GM21786 (cell line): ENCODE results near the gene SETD1B.
"Not testable (repeated sequence)": the region's sequence is repeated elsewhere in the genome, so short reads cannot be mapped to it uniquely, and the experiment has no call there.

Experiments used
- ATAC-seq: cut with Tn5 transposase; IDR thresholded peaks from one replicate; pipeline ENCODE4 v1.9.1; 2021; ENCODE audit not compliant: unreplicated experiment

Gene SETD1B

GRCh38 chr12:121803861-121804416 lies at the start of gene SETD1B:
Gene SETD1B, plus strand, starts transcription at chr12:121804009. Its CDS starts 729 bp downstream, at chr12:121804738.
- no peak for ATAC-seq

DNA sequence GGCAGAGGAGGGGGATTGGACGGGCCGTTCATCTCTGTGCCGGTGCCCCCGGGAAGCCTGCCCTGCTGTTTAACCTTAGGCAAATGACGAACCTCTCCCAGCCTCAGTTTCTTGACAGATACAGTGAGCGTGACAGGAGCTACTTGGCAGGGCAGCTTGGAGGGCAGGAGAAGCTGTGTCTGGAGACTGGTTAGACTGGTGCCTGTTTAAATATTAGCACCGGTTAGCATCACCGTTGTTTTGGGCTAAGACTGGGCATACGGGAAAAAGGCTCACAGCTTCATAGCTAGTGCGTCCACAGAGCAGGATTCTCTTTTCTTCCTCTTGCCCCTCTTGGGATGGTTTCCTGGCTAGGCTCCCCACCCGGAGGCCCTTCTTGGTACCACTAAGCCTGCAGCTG lies 49.0 kb upstream of the SETD1B start:
- ATAC-seq, result no peak

- ATAC-seq, result no peak
Observed at GRCh38 chr12:121755591-121755990, 48.2 kb upstream of the SETD1B start.

DNA sequence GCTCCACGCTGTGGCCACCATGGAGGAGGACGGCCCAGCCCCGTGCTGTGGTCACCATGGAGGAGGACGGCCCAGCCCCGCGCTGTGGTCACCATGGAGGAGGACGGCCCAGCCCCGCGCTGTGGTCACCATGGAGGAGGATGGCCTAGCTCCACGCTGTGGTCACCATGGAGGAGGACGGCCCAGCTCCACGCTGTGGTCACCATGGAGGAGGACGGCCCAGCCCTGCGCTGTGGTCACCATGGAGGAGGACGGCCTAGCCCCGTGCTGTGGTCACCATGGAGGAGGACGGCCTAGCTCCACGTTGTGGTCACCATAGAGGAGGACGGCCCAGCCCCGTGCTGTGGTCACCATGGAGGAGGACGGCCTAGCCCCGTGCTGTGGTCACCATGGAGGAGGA lies 45.3 kb upstream of the SETD1B start:
- ATAC-seq, result not testable (repeated sequence)

GRCh38 chr12:121762269-121762668 lies 41.5 kb upstream of the SETD1B start:
- ATAC-seq, result no peak

GRCh38 chr12:121764808-121765207 lies 39.0 kb upstream of the SETD1B start:
- no peak for ATAC-seq

DNA sequence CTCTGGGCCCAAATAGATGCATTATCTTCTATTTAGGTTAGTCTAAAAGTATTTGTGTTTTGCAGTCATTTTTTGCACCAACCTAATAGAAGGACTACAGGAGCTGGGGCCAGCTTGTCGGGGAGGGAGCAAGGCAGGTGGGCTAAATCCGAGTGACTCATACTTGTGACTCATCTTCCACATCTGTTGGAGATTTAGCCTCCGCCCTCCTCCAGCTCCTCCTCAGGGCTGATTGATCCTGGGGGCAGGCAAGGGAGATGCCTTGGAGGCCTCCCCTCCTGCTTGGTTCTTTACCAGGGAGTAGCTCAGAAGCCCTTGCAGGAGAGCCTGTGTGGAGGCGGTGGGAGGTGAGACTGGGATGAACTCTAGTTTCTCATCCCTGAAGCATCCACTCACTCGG lies 38.2 kb upstream of the SETD1B start:
- ATAC-seq, result no peak

DNA sequence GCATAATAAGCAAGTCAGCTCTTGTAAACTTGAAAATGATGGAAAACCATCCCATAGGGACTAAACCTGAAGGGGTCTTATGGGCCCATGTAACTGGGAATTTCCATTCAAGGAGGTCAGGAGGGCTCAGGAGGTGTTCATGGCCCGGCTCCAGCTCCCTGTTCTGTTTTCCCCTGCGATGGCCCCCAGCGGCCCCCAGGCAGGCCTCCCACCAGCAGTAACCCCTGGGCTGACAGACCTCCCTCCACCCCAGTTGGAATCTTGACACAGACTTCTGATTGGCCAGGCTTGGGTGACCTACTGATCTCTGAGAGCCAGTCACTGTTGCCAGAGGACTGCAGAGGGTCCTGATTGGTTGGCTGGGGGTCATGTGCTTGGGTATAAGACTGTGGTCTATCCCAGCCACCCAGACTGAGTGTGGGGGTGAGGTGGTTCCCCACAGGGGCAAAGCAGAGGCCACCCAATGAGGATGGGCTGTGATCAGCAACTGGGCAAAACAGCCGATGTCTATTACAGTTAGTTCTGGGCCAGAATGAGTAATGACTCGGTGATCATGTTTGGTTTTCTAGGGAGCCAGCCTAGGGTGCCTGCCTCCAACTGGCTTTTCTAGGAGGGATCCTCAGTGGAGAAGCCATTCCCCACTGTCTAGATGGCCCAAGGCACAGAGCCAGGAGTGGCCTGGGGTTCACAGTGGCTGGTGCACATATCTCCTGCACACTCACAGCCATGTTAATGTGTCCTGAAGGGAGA lies 37.3 kb upstream of the SETD1B start:
- no peak for ATAC-seq

- no peak for ATAC-seq
Observed at GRCh38 chr12:121767525-121768016, 36.2 kb upstream of the SETD1B start.

DNA sequence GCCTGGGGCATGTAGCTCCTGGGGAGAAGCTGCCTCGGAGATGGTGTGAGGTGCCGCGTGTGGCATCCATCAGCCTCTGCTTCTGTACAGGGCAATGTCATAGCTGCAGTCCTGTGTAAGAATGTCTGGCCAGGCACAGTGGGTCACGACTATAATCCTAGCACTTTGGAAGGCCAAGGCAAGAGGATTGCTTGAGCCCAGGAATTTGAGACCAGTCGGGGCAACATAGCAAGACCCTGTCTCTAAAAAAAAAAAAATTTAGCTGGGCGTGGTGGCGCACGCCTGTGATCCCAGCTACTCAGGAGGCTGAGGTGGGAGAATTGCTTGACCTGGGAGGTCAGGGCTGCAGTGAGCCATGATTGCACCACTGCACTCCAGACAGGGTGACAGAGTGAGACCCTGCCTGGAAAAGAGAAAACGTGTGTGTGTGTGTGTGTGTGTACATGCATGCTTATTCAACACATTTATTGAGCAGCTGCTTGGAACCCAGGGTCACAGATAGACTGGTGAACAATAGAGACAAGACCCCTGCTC lies 34.4 kb upstream of the SETD1B start:
- no peak for ATAC-seq

DNA sequence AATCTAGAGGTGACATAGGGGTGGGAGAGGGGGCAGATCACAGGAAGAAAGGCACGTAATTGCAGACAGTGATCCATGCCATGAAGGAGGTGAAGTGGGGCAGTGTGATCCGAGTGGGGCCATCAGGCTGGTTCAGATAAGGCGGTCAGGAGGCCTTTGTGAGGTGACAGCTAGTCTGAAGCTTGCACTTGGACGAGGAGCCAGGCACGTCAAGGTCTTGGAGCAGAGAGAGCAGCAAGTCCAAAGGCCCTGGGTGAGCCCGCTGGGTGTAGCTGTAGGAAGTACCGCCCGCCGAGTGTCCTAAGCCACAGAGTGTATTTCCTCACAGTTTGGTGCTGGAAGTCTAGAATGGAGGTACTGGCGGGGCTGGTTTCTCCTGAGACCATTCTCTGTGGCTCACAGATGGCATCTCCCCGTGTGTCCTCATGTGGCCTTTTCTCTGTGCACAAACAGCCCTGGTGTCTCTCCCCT lies 33.9 kb upstream of the SETD1B start:
- ATAC-seq, result no peak

GRCh38 chr12:121770388-121770787 lies 33.4 kb upstream of the SETD1B start:
- no peak for ATAC-seq

- ATAC-seq, result no peak
Observed at GRCh38 chr12:121770813-121771625, 32.8 kb upstream of the SETD1B start.

- peak; percentile 80 for ATAC-seq
Observed at GRCh38 chr12:121773011-121773777, 30.6 kb upstream of the SETD1B start.

DNA sequence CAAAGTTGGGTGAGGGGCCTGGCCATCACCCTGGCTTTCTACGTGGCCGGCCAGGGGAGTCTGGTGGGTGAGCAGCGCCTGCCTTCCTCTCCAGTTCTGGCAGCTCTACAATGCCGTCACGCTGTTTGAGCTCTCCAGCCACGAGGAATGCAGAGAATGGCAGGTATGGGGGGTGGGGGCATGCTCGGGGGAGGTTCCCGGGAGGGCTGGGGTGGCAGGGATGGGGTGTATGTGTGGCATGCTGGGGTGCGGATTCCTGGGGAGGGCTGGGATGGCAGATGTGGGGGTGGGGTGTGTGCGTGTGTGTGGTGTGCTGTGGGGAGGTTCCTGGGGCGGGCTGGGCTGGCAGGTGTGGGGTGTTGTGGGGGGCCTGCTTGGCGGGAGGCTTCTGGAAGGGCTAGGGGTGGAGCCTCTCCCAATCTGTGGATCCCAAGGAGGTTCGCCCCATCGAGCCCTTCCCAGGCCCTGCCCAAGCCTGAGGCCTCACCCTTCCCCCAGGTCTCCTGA lies 28.8 kb upstream of the SETD1B start:
- no peak for ATAC-seq

GRCh38 chr12:121775501-121775900 lies 28.3 kb upstream of the SETD1B start:
- no peak for ATAC-seq

DNA sequence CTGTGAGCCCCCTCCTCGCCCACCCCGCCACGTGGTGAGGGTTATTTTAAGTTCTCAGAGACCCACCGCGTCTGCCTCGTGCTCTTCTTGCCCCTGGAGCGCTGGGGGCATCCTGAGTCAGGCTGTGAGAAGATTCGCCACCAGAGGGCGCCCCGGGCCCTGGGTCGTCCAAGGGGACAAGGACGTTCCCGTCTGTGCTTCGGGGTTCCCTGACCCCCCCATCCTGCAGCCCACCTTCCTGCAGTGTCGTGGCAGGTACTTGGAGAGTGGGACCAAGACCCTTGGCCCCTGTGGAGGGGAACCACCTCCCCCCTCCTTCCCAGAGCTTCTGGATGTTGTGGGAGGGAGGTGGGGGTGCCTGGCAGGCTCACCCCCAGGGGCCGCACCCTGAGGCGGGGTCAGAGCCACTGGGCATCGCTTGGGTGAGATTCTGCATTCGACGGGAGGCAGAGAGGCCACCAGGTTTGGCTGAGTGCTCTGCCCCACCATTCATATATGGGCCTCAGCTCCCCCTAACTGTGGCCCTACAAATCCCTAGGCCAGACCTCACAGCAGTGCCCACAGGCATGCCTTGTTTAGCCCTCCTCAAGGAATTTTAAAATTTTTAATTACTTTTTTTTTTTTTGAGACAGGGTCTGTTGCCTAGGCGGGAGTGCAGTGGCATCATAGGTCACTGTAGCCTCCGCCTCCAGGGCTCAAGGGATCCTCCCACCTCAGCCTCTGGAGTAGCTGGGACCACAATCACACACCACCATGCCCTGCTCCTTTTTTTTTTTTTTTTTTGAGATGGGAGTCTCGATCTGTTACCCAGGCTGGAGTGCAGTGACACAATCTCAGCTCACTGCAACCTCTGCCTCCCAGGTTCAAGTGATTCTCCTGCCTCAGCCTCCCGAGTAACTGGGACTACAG lies 27.4 kb upstream of the SETD1B start:
- no peak for ATAC-seq

- ATAC-seq, result no peak
Observed at GRCh38 chr12:121778567-121779421, 25.0 kb upstream of the SETD1B start.
